AG04449 (cell line): ENCODE results near the gene KRT85.
"Not testable (repeated sequence)": the region's sequence is repeated elsewhere in the genome, so short reads cannot be mapped to it uniquely, and the experiment has no call there.

Experiments used
- CTCF ChIA-PET: fragments of 350-600 bp; formaldehyde crosslinking; extraction: SDS; loops from one replicate; lab custom pipeline; 2021; ENCODE audit warnings: antibody characterized with exemption; lab: Yijun Ruan, JAX
- POLR2A ChIA-PET: fragments of 400-600, 350-600 bp; formaldehyde crosslinking; extraction: SDS; loops from one replicate; lab custom pipeline; 2020; ENCODE audit warnings: antibody characterized with exemption, inconsistent platforms; lab: Yijun Ruan, JAX
- DNase-seq: peaks from one replicate; pipeline ENCODE4 v3.0.0-alpha.2; 2010; ENCODE audit warnings: low read depth, low spot score
- H3K4me3 ChIP-seq: 2 replicates; pipeline ENCODE4 v1.5.1; 2011; ENCODE audit warnings: low read depth, mild to moderate bottlenecking, control low read depth, low read length
- CTCF ChIP-seq: IDR thresholded peaks from one replicate; pipeline ENCODE4 v1.5.1; 2011; ENCODE audit warnings: mild to moderate bottlenecking, moderate library complexity, low read length, control low read depth, inconsistent platforms; ENCODE audit not compliant: insufficient read depth; ENCODE audit errors: missing control alignments

The KRT85 gene

GRCh38 chr12:52347551-52348510 lies 19.4 kb downstream of the KRT85 start:
- DNase-seq, result no peak
- H3K4me3 ChIP-seq, result no peak overlapping the region
- TF ChIP-seq CTCF, result no peak
- ChIA-PET POLR2A (interaction anchor here (0.5 kb wide), 1 partner anchor 18 kb away, joined by 3 read pairs; no protein-coding TSS in a partner anchor), CTCF (interaction anchor here (0.7 to 1.5 kb wide), 5 partner anchors 20 to 532 kb away, joined by 3 to 10 read pairs (median 3); no protein-coding TSS in a partner anchor)

- DNase-seq, result no peak
- ChIA-PET POLR2A (no interaction called here), CTCF (interaction anchor here (0.7 to 3.0 kb wide), 6 partner anchors 18 to 190 kb away, joined by 3 to 18 read pairs (median 4); no protein-coding TSS in a partner anchor)
- TF ChIP-seq CTCF, result no peak
- H3K4me3 ChIP-seq, result no peak overlapping the region
Measured at GRCh38 chr12:52347016-52347415, 20.3 kb downstream of the KRT85 start.

- TF ChIP-seq CTCF, result no peak
- no peak for DNase-seq
- POLR2A ChIA-PET, result no interaction called here
- CTCF ChIA-PET, result interaction anchor here (0.7 to 3.0 kb wide), 8 partner anchors 18 to 539 kb away, joined by 3 to 18 read pairs (median 6); no protein-coding TSS in a partner anchor
- no peak overlapping the region for H3K4me3 ChIP-seq
Measured at GRCh38 chr12:52346593-52346992, 20.7 kb downstream of the KRT85 start.

GRCh38 chr12:52345041-52345440 lies 22.2 kb downstream of the KRT85 start:
- POLR2A ChIA-PET, H3K4me3 ChIP-seq, DNase-seq: not testable (repeated sequence)
- CTCF ChIA-PET, result interaction anchor here (1.1 to 3.0 kb wide), 7 partner anchors 16 to 540 kb away, joined by 4 to 18 read pairs (median 6); no protein-coding TSS in a partner anchor

GRCh38 chr12:52344111-52344510 lies 23.2 kb downstream of the KRT85 start:
- ChIA-PET CTCF (interaction anchor here (1.1 to 3.0 kb wide), 2 partner anchors 15 to 85 kb away, joined by 4 to 18 read pairs; no protein-coding TSS in a partner anchor), POLR2A (no interaction called here)
- H3K4me3 ChIP-seq, result no peak overlapping the region
- no peak for DNase-seq
- TF ChIP-seq CTCF, result no peak

GRCh38 chr12:52343550-52343949 lies 23.7 kb downstream of the KRT85 start:
- no peak for DNase-seq
- TF ChIP-seq CTCF, result no peak
- no peak overlapping the region for H3K4me3 ChIP-seq
- CTCF ChIA-PET, result interaction anchor here (1.9 kb wide), 1 partner anchor 16 kb away, joined by 11 read pairs; no protein-coding TSS in a partner anchor
- POLR2A ChIA-PET, result no interaction called here
